HepG2 (cell line): ENCODE results near the gene ZNF154. TPM values are rescaled to one million over a fixed set of nuclear protein-coding genes. Genes with fewer than 3 reads are reported as not detected.

Source experiments
- ATRX ChIP-seq: sonication (generic); formaldehyde crosslinking; IDR thresholded peaks from 2 replicates; pipeline ENCODE4 v1.4.0; 2020; ENCODE audit warnings: missing genetic modification reagents, borderline replicate concordance
- CBX2 ChIP-seq, 2 experiments: fragments of 200-600 bp in 1 of 2; sonication (generic); formaldehyde crosslinking in 1 of 2; IDR thresholded peaks; 2 replicates each; pipeline versions ENCODE4 v1.7.0 to v1.8.1; 2018 to 2022; ENCODE audit warnings: low read depth in 2 of 2, low read length in 1 of 2, mild to moderate bottlenecking in 1 of 2, missing genetic modification reagents in 1 of 2
- DNMT1 ChIP-seq: sonication (generic); formaldehyde crosslinking; IDR thresholded peaks from 2 replicates; pipeline ENCODE4 v1.5.1; 2020; ENCODE audit warnings: mild to moderate bottlenecking, missing genetic modification reagents
- EZH2 ChIP-seq: conservative IDR thresholded peaks from 2 replicates; pipeline ENCODE4 v1.6.1; 2012; ENCODE audit warnings: mild to moderate bottlenecking, low read depth, low read length, moderate library complexity
- FOSL1 ChIP-seq: sonication (generic); formaldehyde crosslinking; IDR thresholded peaks from 2 replicates; pipeline ENCODE4 v1.9.0; 2021; ENCODE audit warnings: missing genetic modification reagents, borderline replicate concordance
- JUNB ChIP-seq: sonication (generic); formaldehyde crosslinking; IDR thresholded peaks from 2 replicates; pipeline ENCODE4 v1.8.0; 2022; ENCODE audit warnings: missing genetic modification reagents, mild to moderate bottlenecking, borderline replicate concordance
- MIXL1 ChIP-seq: IDR thresholded peaks from 2 replicates; pipeline ENCODE4 v1.6.1; 2016
- NFE2L1 ChIP-seq: sonication (generic); formaldehyde crosslinking; IDR thresholded peaks from 2 replicates; pipeline ENCODE4 v1.4.0; 2020; ENCODE audit warnings: missing genetic modification reagents, mild to moderate bottlenecking, borderline replicate concordance
- NFE2L2 ChIP-seq: fragments of 150-350 bp; IDR thresholded peaks from 2 replicates; pipeline ENCODE4 v1.6.1; 2014; ENCODE audit warnings: low read length
- NONO ChIP-seq, 2 experiments: fragments of 450-650 bp in 1 of 2; sonication (generic) in 1 of 2; formaldehyde crosslinking in 1 of 2; IDR thresholded peaks in 1 of 2; conservative IDR thresholded peaks in 1 of 2; 2 replicates each; pipeline versions ENCODE4 v1.6.1 to v1.8.0; 2017 to 2022; ENCODE audit warnings: mild to moderate bottlenecking in 1 of 2, missing genetic modification reagents in 1 of 2, moderate library complexity in 1 of 2
- RFX1 ChIP-seq: fragments of 450-650 bp; IDR thresholded peaks from 2 replicates; pipeline ENCODE4 v1.6.1; 2017
- TRIM24 ChIP-seq: sonication (generic); formaldehyde crosslinking; IDR thresholded peaks from 2 replicates; pipeline ENCODE4 v1.8.0; 2022; ENCODE audit warnings: mild to moderate bottlenecking, missing genetic modification reagents
- ZFY ChIP-seq: sonication (generic); formaldehyde crosslinking; IDR thresholded peaks from 2 replicates; pipeline ENCODE4 v1.4.0; 2020; ENCODE audit warnings: missing genetic modification reagents
- ZMYM3 ChIP-seq: sonication (generic); formaldehyde crosslinking; IDR thresholded peaks from 2 replicates; pipeline ENCODE4 v1.5.1; 2020; ENCODE audit warnings: mild to moderate bottlenecking, missing genetic modification reagents
- ZNF101 ChIP-seq: sonication (generic); formaldehyde crosslinking; IDR thresholded peaks from 2 replicates; pipeline ENCODE4 v1.4.0; 2020; ENCODE audit warnings: mild to moderate bottlenecking, low read depth, missing genetic modification reagents, borderline replicate concordance
- ZNF136 ChIP-seq: sonication (generic); formaldehyde crosslinking; IDR thresholded peaks from 2 replicates; pipeline ENCODE4 v1.8.1; 2022; ENCODE audit warnings: low read depth, mild to moderate bottlenecking, moderate library complexity, missing genetic modification reagents
- ZNF230 ChIP-seq: sonication (generic); formaldehyde crosslinking; IDR thresholded peaks from 2 replicates; pipeline ENCODE4 v1.4.0; 2020; ENCODE audit warnings: mild to moderate bottlenecking, missing genetic modification reagents
- ZNF451 ChIP-seq: sonication (generic); formaldehyde crosslinking; IDR thresholded peaks from 2 replicates; pipeline ENCODE4 v1.5.0; 2020; ENCODE audit warnings: mild to moderate bottlenecking, missing genetic modification reagents
- ZNF605 ChIP-seq: sonication (generic); formaldehyde crosslinking; IDR thresholded peaks from 2 replicates; pipeline ENCODE4 v1.8.0; 2022; ENCODE audit warnings: mild to moderate bottlenecking, missing genetic modification reagents
- ZNF607 ChIP-seq: sonication (generic); formaldehyde crosslinking; IDR thresholded peaks from 2 replicates; pipeline ENCODE4 v1.5.1; 2020; ENCODE audit warnings: missing genetic modification reagents, mild to moderate bottlenecking, borderline replicate concordance
- ZNF616 ChIP-seq: sonication (generic); formaldehyde crosslinking; IDR thresholded peaks from 2 replicates; pipeline ENCODE4 v1.5.0; 2020; ENCODE audit warnings: low read depth, mild to moderate bottlenecking, missing genetic modification reagents
- ZNF747 ChIP-seq: sonication (generic); formaldehyde crosslinking; IDR thresholded peaks from 2 replicates; pipeline ENCODE4 v1.8.1; 2023; ENCODE audit warnings: missing genetic modification reagents, mild to moderate bottlenecking, borderline replicate concordance
- polyA plus RNA-seq, 8 experiments: library from polyadenylated mRNA; depleted of rRNA in 3 of 8; stranded (reverse) in 7 of 8; unstranded in 1 of 8; fragments of >200 nt; fragmentation: Illumina TruSeq in 4 of 8; extraction: Trizol in 4 of 8; gene quantifications; 2 replicates each; pipeline versions ENCODE4 v1.2.1 to v1.2.3, GENCODE V29; 2011 to 2016; ENCODE audit warnings: low read depth in 4 of 8, missing spikeins in 1 of 8, mixed read lengths in 1 of 8; ENCODE audit not compliant: insufficient read depth in 1 of 8
- total RNA-seq, 5 experiments: library from RNA; depleted of rRNA; stranded (reverse); fragments of >200 nt; fragmentation: Illumina TruSeq; extraction: Trizol; gene quantifications; 2 replicates each; pipeline ENCODE4 v1.2.3, GENCODE V29; 2016; ENCODE audit warnings: low read depth in 1 of 5
- TF ChIP-seq, protein P1 (sequence below): IDR thresholded peaks from 2 replicates; pipeline ENCODE4 v1.6.1; 2016; ENCODE audit warnings: missing compliant biosample characterization, missing genetic modification reagents, borderline replicate concordance
- TF ChIP-seq, protein P2 (sequence below): sonication (generic); formaldehyde crosslinking; IDR thresholded peaks from 2 replicates; pipeline ENCODE4 v1.4.0; 2020; ENCODE audit warnings: mild to moderate bottlenecking, missing genetic modification reagents
- TF ChIP-seq, protein P3 (sequence below): IDR thresholded peaks from 2 replicates; pipeline ENCODE4 v1.6.1; 2016; ENCODE audit warnings: mild to moderate bottlenecking, missing biosample characterization, missing genetic modification reagents
- TF ChIP-seq, protein P4 (sequence below): sonication (generic); formaldehyde crosslinking; IDR thresholded peaks from 2 replicates; pipeline ENCODE4 v1.8.1; 2023; ENCODE audit warnings: mild to moderate bottlenecking, missing genetic modification reagents

Gene ZNF154
- total and polyA plus RNA-seq, 2 of the 13 experiments (the other 11 are each of a cell fraction or from before 2014, with no cell fraction given), result not detected

DNA sequence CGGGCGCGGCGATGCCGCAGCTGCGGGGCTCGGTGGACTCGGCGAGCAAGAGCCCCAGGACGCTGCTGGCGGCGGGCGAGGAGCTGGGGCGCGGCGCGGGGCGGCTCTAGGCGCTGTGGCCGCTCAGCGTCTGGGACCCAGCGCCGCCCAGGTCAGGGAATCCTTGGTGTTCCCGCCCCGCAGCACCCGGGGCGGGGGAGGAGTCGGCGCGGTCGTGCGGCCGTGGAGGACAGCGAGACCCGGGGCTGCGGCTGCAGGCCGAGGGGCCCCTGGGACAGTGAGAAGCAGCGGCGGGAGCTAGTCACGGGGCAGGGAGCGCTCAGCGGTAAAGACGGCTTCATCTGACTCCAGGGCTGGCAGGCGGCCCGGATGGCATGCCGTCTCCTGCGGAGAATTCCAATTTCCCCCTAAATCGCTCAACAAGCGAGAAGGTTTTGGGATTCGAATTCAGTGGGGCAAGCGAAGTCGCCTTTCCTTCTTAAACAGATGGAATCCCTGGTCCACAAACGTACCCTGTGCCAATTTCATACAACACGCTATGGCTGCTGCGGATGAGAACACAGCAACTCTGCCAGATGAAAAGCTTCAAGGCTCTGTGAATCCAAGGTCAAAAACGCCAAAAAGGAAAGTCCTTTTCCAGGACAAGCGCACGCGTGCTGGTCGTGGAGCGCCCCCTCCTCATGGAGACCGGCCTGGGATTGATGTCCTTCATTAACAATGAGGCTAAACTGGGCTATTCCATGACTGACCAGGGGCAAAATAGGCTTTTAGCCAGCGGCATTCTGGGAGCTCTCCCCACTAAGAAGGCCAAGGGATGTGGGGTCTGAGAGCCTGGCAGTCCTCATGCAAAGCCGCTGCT lies 44.5 kb downstream of the ZNF154 start (continued):
- TF ChIP-seq, protein P1, sequence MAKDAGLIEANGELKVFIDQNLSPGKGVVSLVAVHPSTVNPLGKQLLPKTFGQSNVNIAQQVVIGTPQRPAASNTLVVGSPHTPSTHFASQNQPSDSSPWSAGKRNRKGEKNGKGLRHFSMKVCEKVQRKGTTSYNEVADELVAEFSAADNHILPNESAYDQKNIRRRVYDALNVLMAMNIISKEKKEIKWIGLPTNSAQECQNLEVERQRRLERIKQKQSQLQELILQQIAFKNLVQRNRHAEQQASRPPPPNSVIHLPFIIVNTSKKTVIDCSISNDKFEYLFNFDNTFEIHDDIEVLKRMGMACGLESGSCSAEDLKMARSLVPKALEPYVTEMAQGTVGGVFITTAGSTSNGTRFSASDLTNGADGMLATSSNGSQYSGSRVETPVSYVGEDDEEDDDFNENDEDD (CRISPR knock-in tag), result peak; percentile 32; the same call in 1 of the 2 replicates
- TF ChIP-seq ZNF136 (CRISPR knock-in tag) (no peak), ZNF101 (CRISPR knock-in tag) (no peak), RFX1 (no peak), CBX2 (IDR thresholded peaks at IDR 0.05; ENCODE audit: low read depth, low read length) (no peak), CBX2 (CRISPR knock-in tag; IDR thresholded peaks at IDR 0.05; ENCODE audit: low read depth) (no peak), ATRX (CRISPR knock-in tag) (no peak), NONO (IDR thresholded peaks at IDR 0.05) (no peak), NONO (CRISPR knock-in tag; conservative IDR thresholded peaks at IDR 0.05) (no peak), MIXL1 (CRISPR knock-in tag) (0 out of 2 replicates have a peak, but pooled peaks have one; percentile 26), EZH2 (no peak), TRIM24 (CRISPR knock-in tag) (no peak), ZNF230 (CRISPR knock-in tag) (no peak), FOSL1 (CRISPR knock-in tag) (no peak), DNMT1 (no peak), JUNB (CRISPR knock-in tag) (no peak), ZNF607 (CRISPR knock-in tag) (0 out of 2 replicates have a peak, but pooled peaks have one; percentile 63), NFE2L1 (no peak), ZNF451 (CRISPR knock-in tag) (no peak), ZNF747 (CRISPR knock-in tag) (no peak), NFE2L2 (no peak), ZNF616 (CRISPR knock-in tag) (no peak), ZFY (CRISPR knock-in tag) (peak; percentile 80), ZMYM3 (CRISPR knock-in tag) (0 out of 2 replicates have a peak, but pooled peaks have one; percentile 9), ZNF605 (CRISPR knock-in tag) (peak; percentile 48; the same call in 1 of the 2 replicates)
- TF ChIP-seq, protein P2, sequence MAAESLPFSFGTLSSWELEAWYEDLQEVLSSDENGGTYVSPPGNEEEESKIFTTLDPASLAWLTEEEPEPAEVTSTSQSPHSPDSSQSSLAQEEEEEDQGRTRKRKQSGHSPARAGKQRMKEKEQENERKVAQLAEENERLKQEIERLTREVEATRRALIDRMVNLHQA (CRISPR knock-in tag), result no peak
- TF ChIP-seq, protein P3, sequence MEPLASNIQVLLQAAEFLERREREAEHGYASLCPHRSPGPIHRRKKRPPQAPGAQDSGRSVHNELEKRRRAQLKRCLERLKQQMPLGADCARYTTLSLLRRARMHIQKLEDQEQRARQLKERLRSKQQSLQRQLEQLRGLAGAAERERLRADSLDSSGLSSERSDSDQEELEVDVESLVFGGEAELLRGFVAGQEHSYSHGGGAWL (CRISPR knock-in tag), result no peak; the same call in 1 of the 2 replicates
- TF ChIP-seq, protein P4, sequence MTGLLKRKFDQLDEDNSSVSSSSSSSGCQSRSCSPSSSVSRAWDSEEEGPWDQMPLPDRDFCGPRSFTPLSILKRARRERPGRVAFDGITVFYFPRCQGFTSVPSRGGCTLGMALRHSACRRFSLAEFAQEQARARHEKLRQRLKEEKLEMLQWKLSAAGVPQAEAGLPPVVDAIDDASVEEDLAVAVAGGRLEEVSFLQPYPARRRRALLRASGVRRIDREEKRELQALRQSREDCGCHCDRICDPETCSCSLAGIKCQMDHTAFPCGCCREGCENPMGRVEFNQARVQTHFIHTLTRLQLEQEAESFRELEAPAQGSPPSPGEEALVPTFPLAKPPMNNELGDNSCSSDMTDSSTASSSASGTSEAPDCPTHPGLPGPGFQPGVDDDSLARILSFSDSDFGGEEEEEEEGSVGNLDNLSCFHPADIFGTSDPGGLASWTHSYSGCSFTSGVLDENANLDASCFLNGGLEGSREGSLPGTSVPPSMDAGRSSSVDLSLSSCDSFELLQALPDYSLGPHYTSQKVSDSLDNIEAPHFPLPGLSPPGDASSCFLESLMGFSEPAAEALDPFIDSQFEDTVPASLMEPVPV (CRISPR knock-in tag), result peak; percentile 85; the same call in 1 of the 2 replicates
